DMS114 treated with DMSO at 0.1 percent for 48 hours (cell line): ENCODE measurements around the gene RAB11FIP2.

Experiments
- DNase-seq: peaks from one replicate; lab custom pipeline; 2025; ENCODE audit not compliant: unreplicated experiment; lab: John Stamatoyannopoulos, UW

The RAB11FIP2 gene

DNA sequence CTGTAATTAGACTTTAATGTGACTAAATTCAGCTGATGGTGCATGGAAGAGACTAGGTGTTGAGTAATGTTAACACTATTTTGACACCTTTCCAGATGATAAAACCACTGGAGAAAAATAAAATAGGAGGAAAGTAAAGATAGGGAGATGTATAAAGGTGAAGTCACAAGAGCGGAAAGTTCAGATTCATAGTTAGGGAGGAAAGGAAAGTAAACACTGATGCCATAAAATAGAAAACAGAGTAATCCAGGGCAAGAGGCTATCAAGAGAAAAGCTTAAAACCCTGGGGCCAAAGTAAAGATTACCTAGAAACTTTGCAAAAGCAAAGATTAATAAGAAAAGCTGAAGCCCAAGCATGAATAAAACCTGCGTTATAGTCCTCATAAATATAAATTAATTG lies 62.8 kb downstream of the RAB11FIP2 start:
- DNase-seq: no peak

DNA sequence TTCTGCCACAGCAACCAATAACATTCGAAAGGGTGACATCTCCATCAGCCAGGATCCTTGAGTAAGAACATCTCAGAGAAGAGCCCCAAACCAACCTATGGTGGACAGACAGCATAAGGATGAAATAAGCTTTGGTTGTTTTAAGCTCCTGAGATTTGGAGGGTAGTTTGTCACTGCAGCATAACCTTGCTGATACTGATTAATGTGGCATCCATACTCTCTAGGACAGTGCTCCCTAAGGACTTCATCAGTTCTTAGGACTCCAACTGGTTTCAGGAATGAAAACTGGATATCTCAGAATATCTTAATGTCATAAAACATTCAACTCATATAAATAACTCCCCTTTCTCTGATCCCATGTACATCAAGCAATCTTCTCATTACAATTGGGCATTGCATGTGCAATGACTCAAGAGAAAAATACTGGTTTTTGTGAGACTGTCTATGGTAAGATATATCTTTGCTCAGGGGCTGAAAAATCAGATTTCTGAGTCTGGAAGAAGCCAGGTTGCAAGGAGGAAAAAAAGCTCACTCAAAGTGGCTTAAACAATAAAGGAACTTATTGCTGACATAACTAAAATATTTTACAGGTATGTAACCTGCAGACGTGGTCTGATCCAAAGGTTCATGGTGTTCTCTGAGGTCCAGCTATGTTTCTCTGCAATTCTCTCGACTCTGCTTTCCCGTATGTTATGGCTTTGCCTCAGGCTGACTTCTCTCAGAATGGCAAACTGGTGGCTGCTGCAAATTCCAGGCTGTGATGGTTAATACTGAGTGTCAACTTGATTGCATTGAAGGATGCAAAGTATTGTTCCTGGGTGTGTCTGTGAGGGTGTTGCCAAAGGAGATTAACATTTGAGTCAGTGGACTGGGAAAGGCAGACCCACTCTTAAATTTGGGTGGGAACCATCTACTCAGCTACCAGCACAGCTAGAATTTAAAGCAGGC lies 65.7 kb downstream of the RAB11FIP2 start:
- no peak for DNase-seq

DNA sequence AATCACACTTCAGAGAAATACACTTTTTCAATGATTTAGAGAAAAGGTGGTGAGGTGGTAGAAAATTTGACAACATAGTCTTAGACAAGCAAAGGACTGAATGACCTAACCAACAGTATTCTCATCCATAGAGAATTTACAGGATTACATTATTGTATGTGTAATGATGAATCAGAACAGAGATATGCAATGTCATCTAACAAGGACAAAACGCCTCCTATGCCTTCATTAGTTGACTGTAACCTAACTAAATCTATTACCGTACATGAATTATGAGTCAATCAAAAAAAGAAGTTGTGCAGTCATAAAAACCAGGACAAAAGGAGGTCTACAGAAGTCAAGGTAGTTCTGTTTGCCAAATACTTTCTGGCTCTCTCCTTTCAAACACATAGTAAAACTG lies 66.5 kb downstream of the RAB11FIP2 start:
- DNase-seq: no peak

GRCh38 chr10:117972168-117972837 lies 74.4 kb downstream of the RAB11FIP2 start:
- no peak for DNase-seq

GRCh38 chr10:117970962-117971361 lies 75.8 kb downstream of the RAB11FIP2 start:
- no peak for DNase-seq

DNA sequence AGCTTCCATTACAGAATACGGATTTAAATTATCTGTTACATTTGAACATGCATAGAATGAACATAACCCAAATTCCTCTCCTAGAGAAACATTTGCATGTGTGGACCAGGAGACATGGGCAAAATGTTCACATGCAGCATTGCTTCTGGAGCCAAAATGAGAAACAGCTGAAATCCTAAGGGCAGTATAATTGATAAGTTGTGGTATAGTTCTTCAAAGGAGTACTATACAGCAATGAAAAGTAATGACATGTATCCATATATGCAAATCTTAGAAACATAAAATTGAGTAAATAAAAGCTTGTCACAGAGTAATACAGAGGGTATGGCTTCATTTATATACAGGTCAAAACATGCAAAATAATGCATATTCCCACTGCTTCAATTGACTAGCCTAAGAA lies 77.1 kb downstream of the RAB11FIP2 start:
- DNase-seq: no peak

GRCh38 chr10:117968354-117969182 lies 78.2 kb downstream of the RAB11FIP2 start:
- no peak for DNase-seq

DNA sequence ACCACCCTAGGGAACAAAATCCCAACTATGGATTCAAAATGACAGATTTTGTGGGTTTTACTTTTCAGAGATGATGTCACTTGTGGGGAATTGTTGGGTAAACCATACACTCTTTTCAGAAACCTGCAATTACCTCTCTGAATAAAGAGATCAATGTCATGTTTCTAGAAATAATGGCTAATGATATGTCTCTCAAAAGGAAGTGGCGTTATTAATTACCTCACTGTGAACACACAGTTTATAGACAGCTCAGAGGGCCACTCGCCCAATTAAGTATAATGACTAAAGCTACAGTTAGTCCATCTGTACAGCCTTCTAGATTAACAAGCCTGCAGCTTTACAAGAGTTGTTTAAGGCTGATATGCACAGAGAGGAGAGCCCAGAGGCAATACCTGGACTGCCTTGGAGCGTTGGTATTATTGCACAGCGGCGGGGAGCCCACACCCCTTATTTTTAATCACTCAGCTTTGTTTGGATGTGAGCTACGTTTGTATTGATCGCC lies 79.5 kb downstream of the RAB11FIP2 start:
- DNase-seq: no peak

DNA sequence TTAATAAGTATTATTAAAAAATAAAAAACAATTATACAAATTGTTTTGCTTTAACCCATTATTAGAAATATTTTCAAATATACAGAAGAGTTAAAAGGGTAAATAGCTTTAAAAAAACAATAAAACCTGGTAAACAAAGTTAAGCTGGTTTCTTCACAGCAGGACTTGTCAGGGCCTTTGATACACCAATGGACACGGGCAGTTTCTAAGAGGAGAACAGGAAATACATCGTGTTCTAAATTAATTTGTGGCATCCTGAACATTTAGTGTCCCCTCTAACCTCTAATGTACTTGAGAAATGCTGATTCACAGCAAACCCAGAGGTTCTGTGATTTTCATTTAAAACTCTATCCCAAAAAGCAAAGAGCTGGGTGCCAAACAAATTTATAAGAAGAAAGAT lies 80.8 kb downstream of the RAB11FIP2 start:
- no peak for DNase-seq

DNA sequence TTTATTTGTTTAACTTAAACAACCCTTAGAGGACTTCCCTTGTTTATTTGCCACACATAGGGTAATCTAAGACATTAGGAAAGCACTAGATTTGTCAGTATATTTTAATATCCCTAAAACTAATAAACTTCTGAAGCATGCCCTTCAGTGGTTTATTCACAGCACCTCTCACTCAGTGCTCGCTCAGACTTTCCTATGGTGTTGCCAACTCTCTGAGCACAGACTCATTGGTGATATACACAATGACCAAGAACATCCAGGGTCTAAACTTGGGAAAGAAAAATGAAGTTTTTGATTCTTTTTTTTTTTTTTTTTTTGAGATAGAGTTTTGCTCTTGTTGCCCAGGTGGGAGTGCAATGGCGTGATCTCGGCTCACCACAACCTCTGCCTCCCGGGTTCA lies 82.2 kb downstream of the RAB11FIP2 start:
- DNase-seq: no peak

DNA sequence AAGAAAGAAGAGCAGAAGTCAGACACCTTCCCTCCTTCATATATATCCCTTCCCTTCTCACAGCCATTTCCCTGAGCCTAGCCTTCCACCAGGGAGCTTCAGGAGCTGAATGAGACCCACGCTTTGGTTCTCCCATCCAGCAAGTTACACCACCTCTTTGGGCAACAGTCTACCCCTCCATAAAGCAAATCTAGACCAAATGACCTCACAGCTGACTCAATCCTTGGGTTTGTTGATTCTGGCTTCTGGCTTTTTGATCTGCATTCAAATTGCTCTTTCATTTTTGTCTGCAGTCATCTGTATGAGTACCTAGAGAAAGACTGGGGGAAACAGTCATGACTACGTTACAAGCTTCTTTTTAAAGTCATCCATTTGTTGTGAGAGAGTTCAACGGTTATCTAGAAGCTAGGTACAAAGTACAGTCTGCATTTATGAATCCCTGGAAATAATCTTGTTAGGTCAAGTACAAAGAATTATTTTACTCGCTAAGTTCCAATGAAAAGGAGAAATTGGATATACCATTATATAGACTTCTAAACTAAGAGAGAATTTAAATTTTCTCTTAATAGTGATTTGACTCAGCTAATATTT lies 86.3 kb downstream of the RAB11FIP2 start:
- DNase-seq: no peak

DNA sequence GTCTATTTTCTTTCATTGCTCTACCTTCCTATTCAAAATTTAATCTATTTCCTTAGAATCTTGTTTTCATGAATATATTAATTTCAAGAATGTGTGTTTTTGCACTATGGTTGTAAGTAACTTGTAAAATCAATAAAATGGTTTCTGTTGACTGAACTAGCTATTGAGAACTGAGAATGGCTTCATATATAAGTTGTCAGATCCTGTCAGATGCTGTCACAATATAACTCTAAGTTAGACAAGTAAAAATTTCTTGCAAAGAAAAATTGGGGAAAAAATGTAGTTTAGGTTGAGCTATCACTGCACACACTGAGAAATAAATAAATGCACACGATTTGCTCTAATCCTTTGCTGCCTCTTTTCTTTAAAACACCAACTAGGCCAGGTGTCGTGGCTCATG lies 89.8 kb downstream of the RAB11FIP2 start:
- no peak for DNase-seq

GRCh38 chr10:117955176-117955575 lies 91.6 kb downstream of the RAB11FIP2 start:
- no peak for DNase-seq
